Colonic mucosa (tissue), 4 donors: ENCODE measurements around the gene ATP8A1. TPM values are rescaled to one million over a fixed set of nuclear protein-coding genes. Genes with fewer than 3 reads are reported as not detected.

Experiments
- DNase-seq: peaks from one replicate; pipeline ENCODE4 v3.0.0-alpha.2; 2020
- H3K27ac ChIP-seq: fragments of 200-600 bp; one replicate; pipeline ENCODE4 v1.8.0; 2021
- H3K27me3 ChIP-seq: fragments of 200-600 bp; one replicate; pipeline ENCODE4 v1.8.0; 2021
- H3K36me3 ChIP-seq: fragments of 200-600 bp; one replicate; pipeline ENCODE4 v1.8.0; 2021
- H3K4me1 ChIP-seq: fragments of 200-600 bp; one replicate; pipeline ENCODE4 v1.8.0; 2021; ENCODE audit warnings: mild to moderate bottlenecking
- H3K4me3 ChIP-seq: fragments of 200-600 bp; one replicate; pipeline ENCODE4 v1.8.0; 2021
- H3K9ac ChIP-seq, 2 donors: one replicate each; pipeline ENCODE4 v1.7.0; 2013; ENCODE audit warnings: control low read depth in 2 of 2, low read depth in 2 of 2, low read length in 2 of 2
- H3K9me3 ChIP-seq: fragments of 200-600 bp; one replicate; pipeline ENCODE4 v1.8.0; 2021
- intact Hi-C: fragments of 100-400 bp; cut with DNase I; formaldehyde crosslinking; loops from one replicate; pipeline ENCODE4 v1.14.1; 2022
- total RNA-seq, 2 donors: library from RNA; stranded (reverse); fragmentation: NEBNext Ultra II Directional in 1 of 2; extraction: Animal tissue kit (Norgen Biotek cat#: 25700) in 1 of 2; gene quantifications; one replicate each; pipeline ENCODE4 v1.2.1, GENCODE V29; 2021
- TF ChIP-seq, protein P1 (sequence below): fragments of 200-600 bp; IDR thresholded peaks from one replicate; pipeline ENCODE4 v1.8.0; 2022; ENCODE audit warnings: antibody characterized with exemption, mild to moderate bottlenecking
- donor health status: healthy.
- donor health status: DM: no; HTN: no; CAD: no.
- donor health status: DM: no; HTN: no; CAD: no.

Gene ATP8A1
- total RNA-seq, 2 donors from 2014 or later: 19.1 to 34.0 TPM

DNA sequence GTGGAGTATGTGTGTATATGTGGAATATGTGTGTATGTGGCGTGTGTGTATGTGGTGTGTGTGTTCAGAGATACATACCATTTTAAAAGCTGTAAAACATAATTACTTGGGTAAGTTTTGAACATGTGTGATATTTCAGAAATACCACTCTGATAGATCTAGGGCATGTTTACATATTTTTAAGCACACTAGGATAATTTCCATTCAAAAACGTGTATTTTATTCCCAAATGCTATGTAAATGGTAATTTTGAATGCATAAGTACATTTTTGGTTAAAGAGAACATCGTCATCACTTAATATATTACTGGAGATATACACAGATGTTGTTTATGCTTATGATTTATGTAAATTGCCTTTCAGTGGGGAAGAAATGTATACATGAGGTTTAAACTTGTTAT, 294.3 kb downstream of the ATP8A1 start:
- DNase-seq: no peak
- H3K27ac ChIP-seq: no peak overlapping the region
- TF ChIP-seq, protein P1, sequence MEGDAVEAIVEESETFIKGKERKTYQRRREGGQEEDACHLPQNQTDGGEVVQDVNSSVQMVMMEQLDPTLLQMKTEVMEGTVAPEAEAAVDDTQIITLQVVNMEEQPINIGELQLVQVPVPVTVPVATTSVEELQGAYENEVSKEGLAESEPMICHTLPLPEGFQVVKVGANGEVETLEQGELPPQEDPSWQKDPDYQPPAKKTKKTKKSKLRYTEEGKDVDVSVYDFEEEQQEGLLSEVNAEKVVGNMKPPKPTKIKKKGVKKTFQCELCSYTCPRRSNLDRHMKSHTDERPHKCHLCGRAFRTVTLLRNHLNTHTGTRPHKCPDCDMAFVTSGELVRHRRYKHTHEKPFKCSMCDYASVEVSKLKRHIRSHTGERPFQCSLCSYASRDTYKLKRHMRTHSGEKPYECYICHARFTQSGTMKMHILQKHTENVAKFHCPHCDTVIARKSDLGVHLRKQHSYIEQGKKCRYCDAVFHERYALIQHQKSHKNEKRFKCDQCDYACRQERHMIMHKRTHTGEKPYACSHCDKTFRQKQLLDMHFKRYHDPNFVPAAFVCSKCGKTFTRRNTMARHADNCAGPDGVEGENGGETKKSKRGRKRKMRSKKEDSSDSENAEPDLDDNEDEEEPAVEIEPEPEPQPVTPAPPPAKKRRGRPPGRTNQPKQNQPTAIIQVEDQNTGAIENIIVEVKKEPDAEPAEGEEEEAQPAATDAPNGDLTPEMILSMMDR: no peak
- H3K36me3 ChIP-seq: no peaks in the 10 kb centered on the region
- H3K4me3 ChIP-seq: no peak overlapping the region
- no peaks in the 10 kb centered on the region for H3K27me3 ChIP-seq
- H3K4me1 ChIP-seq: no peaks in the 10 kb centered on the region
- no peaks in the 10 kb centered on the region for H3K9me3 ChIP-seq
- intact Hi-C loops: no loop called here
- no peak overlapping the region for H3K9ac ChIP-seq

DNA sequence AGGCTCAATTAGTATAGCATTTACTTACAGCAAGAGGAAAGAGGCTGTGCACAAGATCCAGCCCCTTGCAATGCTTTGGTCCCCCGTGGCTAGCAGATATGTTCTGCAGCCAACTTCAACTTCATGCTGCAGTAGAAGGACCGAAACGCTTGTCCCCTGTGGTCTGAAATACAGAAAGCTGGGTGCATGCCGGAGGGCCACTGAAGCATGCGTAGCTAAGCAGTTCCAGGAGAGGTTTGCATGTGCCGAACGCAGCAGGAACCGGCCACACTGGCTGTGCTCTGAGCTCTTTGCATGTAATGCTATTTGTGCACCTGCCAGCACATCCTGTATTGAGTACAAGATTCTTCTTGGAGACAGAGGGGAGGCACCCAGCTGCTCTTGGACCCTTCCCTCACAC, 295.4 kb downstream of the ATP8A1 start:
- H3K9me3 ChIP-seq: no peaks in the 10 kb centered on the region
- no peak overlapping the region for H3K4me3 ChIP-seq
- intact Hi-C loops: no loop called here
- no peak for DNase-seq
- TF ChIP-seq, protein P1: no peak
- no peak overlapping the region for H3K27ac ChIP-seq
- H3K36me3 ChIP-seq: no peaks in the 10 kb centered on the region
- H3K27me3 ChIP-seq: no peaks in the 10 kb centered on the region
- H3K4me1 ChIP-seq: no peaks in the 10 kb centered on the region
- no peak overlapping the region for H3K9ac ChIP-seq

- TF ChIP-seq, protein P1: no peak
- no peak overlapping the region for H3K27ac ChIP-seq
- H3K36me3 ChIP-seq: no peaks in the 10 kb centered on the region
- no peaks in the 10 kb centered on the region for H3K27me3 ChIP-seq
- no peaks in the 10 kb centered on the region for H3K9me3 ChIP-seq
- no peak for DNase-seq
- intact Hi-C loops: no loop called here
- no peaks in the 10 kb centered on the region for H3K4me1 ChIP-seq
- no peak overlapping the region for H3K9ac ChIP-seq
- no peak overlapping the region for H3K4me3 ChIP-seq
These were observed 296.6 kb downstream of the ATP8A1 start for GRCh38 chr4:42360256-42360669.

DNA sequence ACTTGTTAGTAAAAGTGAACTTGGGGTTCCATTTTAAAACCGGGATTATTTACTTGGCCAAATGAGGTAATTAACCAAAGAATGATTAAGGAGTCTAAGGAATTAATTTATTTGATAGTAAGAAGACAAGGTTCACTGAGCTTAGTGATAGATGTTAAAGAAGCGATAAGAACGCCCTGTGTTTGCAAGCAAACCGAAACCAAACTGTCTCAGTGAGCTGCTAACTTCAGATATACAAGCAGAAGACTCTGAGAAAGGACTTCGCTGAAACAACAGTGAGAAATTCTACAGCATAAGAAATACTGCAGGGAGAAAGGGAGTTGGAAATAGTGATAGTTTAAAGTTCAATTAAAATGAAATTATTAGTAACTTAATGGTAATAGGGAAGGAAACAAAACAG, 297.2 kb downstream of the ATP8A1 start:
- TF ChIP-seq, protein P1: no peak
- DNase-seq: no peak
- H3K27me3 ChIP-seq: no peaks in the 10 kb centered on the region
- no peak overlapping the region for H3K9ac ChIP-seq
- intact Hi-C loops: no loop called here
- H3K4me3 ChIP-seq: no peak overlapping the region
- no peaks in the 10 kb centered on the region for H3K9me3 ChIP-seq
- H3K4me1 ChIP-seq: no peaks in the 10 kb centered on the region
- no peak overlapping the region for H3K27ac ChIP-seq
- H3K36me3 ChIP-seq: no peaks in the 10 kb centered on the region

Other genes with a start within 250 kb of the ATP8A1 start
- not detected for gene GRXCR1, start 235.6 kb upstream of the ATP8A1 start, total RNA-seq